H9 (cell line): ENCODE results near the gene PLAGL1. TPM values are rescaled to one million over a fixed set of nuclear protein-coding genes. Genes with fewer than 3 reads are reported as not detected.

ENCODE experiments used
- DNase-seq: peaks from one replicate; pipeline ENCODE4 v3.0.0-alpha.2; 2017
- H2AFZ ChIP-seq: one replicate; pipeline ENCODE4 v1.6.1; 2013; ENCODE audit warnings: mild to moderate bottlenecking, low read length, control low read depth, moderate library complexity
- H2AK5ac ChIP-seq: 2 replicates; pipeline ENCODE4 v1.6.1; 2013; ENCODE audit warnings: low read length, control low read depth, mixed read lengths; ENCODE audit not compliant: insufficient read length
- H2BK120ac ChIP-seq: one replicate; pipeline ENCODE4 v1.6.1; 2013; ENCODE audit warnings: low read depth, mild to moderate bottlenecking, low read length, control low read depth, inconsistent platforms; ENCODE audit not compliant: poor library complexity, severe bottlenecking
- H2BK12ac ChIP-seq: 2 replicates; pipeline ENCODE4 v1.6.1; 2013; ENCODE audit warnings: low read length, control low read depth, mixed read lengths, low read depth; ENCODE audit not compliant: insufficient read length
- H2BK15ac ChIP-seq: 2 replicates; pipeline ENCODE4 v1.6.1; 2013; ENCODE audit warnings: low read depth, low read length, control low read depth
- H2BK20ac ChIP-seq: one replicate; pipeline ENCODE4 v1.6.1; 2013; ENCODE audit warnings: low read depth, mild to moderate bottlenecking, low read length, control low read depth, inconsistent platforms; ENCODE audit not compliant: poor library complexity, severe bottlenecking
- H2BK5ac ChIP-seq: 2 replicates; pipeline ENCODE4 v1.6.1; 2013; ENCODE audit warnings: low read length, control low read depth, mixed read lengths; ENCODE audit not compliant: insufficient read length
- H3K14ac ChIP-seq: 2 replicates; pipeline ENCODE4 v1.6.1; 2013; ENCODE audit warnings: low read length, control low read depth; ENCODE audit not compliant: insufficient read depth
- H3K18ac ChIP-seq: 2 replicates; pipeline ENCODE4 v1.6.1; 2013; ENCODE audit warnings: low read depth, mild to moderate bottlenecking, mixed read lengths, low read length, control low read depth; ENCODE audit not compliant: insufficient read length
- H3K23ac ChIP-seq: 2 replicates; pipeline ENCODE4 v1.6.1; 2013; ENCODE audit warnings: low read length, control low read depth, mixed read lengths, low read depth; ENCODE audit not compliant: insufficient read length
- H3K23me2 ChIP-seq: 2 replicates; pipeline ENCODE4 v1.6.1; 2013; ENCODE audit warnings: low read depth, mild to moderate bottlenecking, mixed read lengths, low read length, control low read depth; ENCODE audit not compliant: insufficient read length, poor library complexity, severe bottlenecking
- H3K27ac ChIP-seq: 2 replicates; pipeline ENCODE4 v1.5.1; 2013; ENCODE audit warnings: low read length, control low read depth, mixed read lengths, low read depth; ENCODE audit not compliant: insufficient read length
- H3K27me3 ChIP-seq: 2 replicates; pipeline ENCODE4 v1.6.1; 2013; ENCODE audit warnings: low read length, control low read depth, inconsistent platforms; ENCODE audit not compliant: insufficient read depth
- H3K4ac ChIP-seq: 2 replicates; pipeline ENCODE4 v1.6.1; 2013; ENCODE audit warnings: low read depth, mild to moderate bottlenecking, control low read depth, inconsistent platforms, low read length, moderate library complexity
- H3K4me1 ChIP-seq: 2 replicates; pipeline ENCODE4 v1.6.1; 2013; ENCODE audit warnings: low read length, control low read depth, inconsistent platforms; ENCODE audit not compliant: insufficient read depth
- H3K4me2 ChIP-seq: 2 replicates; pipeline ENCODE4 v1.6.1; 2013; ENCODE audit warnings: low read length, control low read depth, mixed read lengths; ENCODE audit not compliant: insufficient read length, insufficient read depth
- H3K56ac ChIP-seq: 2 replicates; pipeline ENCODE4 v1.6.1; 2013; ENCODE audit warnings: low read depth, mild to moderate bottlenecking, mixed read lengths, low read length, control low read depth; ENCODE audit not compliant: insufficient read length
- H3K79me1 ChIP-seq: 2 replicates; pipeline ENCODE4 v1.6.1; 2013; ENCODE audit warnings: low read depth, mild to moderate bottlenecking, moderate library complexity, low read length, control low read depth, inconsistent platforms; ENCODE audit not compliant: insufficient read depth, poor library complexity, severe bottlenecking
- H3K79me2 ChIP-seq: 2 replicates; pipeline ENCODE4 v1.6.1; 2013; ENCODE audit warnings: low read length, control low read depth, inconsistent platforms; ENCODE audit not compliant: insufficient read depth
- H3K9ac ChIP-seq: 2 replicates; pipeline ENCODE4 v1.6.1; 2013; ENCODE audit warnings: low read length, control low read depth, mixed read lengths; ENCODE audit not compliant: insufficient read length; ENCODE audit errors: extremely low read depth
- H3K9me3 ChIP-seq: one replicate; pipeline ENCODE4 v1.6.1; 2013; ENCODE audit warnings: low read depth, low read length, inconsistent platforms; ENCODE audit not compliant: control insufficient read depth
- H3T11ph ChIP-seq: one replicate; pipeline ENCODE4 v1.6.1; 2013; ENCODE audit warnings: mild to moderate bottlenecking, low read length, control low read depth, inconsistent platforms
- H4K20me1 ChIP-seq: one replicate; pipeline ENCODE4 v1.6.1; 2013; ENCODE audit not compliant: control insufficient read depth, insufficient read length, insufficient read depth
- H4K5ac ChIP-seq: 2 replicates; pipeline ENCODE4 v1.6.1; 2013; ENCODE audit warnings: low read depth, mild to moderate bottlenecking, mixed read lengths, low read length, control low read depth; ENCODE audit not compliant: insufficient read length
- H4K8ac ChIP-seq: replicated peaks from 2 replicates; pipeline ENCODE4 v1.6.1; 2013; ENCODE audit warnings: low read length, control low read depth, mixed read lengths, low read depth; ENCODE audit not compliant: insufficient read length
- H4K91ac ChIP-seq: 2 replicates; pipeline ENCODE4 v1.6.1; 2013; ENCODE audit warnings: low read depth, mild to moderate bottlenecking, moderate library complexity, mixed read lengths, low read length, control low read depth; ENCODE audit not compliant: insufficient read length
- H3K27ac Mint-ChIP-seq, 3 experiments: 2 replicates in 2 of 3; 3 replicates in 1 of 3; pipeline ENCODE4 v1.8.0; 2020 to 2021; ENCODE audit warnings: mixed read lengths in 3 of 3, mild to moderate bottlenecking in 1 of 3, moderate library complexity in 1 of 3
- H3K27me3 Mint-ChIP-seq: 2 replicates; pipeline ENCODE4 v1.8.0; 2021; ENCODE audit warnings: low read depth, mild to moderate bottlenecking, moderate library complexity, mixed read lengths
- H3K36me3 Mint-ChIP-seq, 3 experiments: 2 replicates in 2 of 3; 3 replicates in 1 of 3; pipeline ENCODE4 v1.8.0; 2020 to 2021; ENCODE audit warnings: low read depth in 3 of 3, mixed read lengths in 3 of 3; ENCODE audit not compliant: insufficient read depth in 1 of 3
- H3K4me1 Mint-ChIP-seq, 2 experiments: 2 replicates each; pipeline ENCODE4 v1.8.0; 2020; ENCODE audit warnings: mixed read lengths in 2 of 2
- H3K4me3 Mint-ChIP-seq, 2 experiments: 2 replicates in 1 of 2; 3 replicates in 1 of 2; pipeline ENCODE4 v1.8.0; 2020 to 2021; ENCODE audit warnings: mild to moderate bottlenecking in 2 of 2, mixed read lengths in 2 of 2, moderate library complexity in 1 of 2
- H3K9me3 Mint-ChIP-seq, 2 experiments: 2 replicates in 1 of 2; 3 replicates in 1 of 2; pipeline ENCODE4 v1.8.0; 2020; ENCODE audit warnings: mild to moderate bottlenecking in 2 of 2, mixed read lengths in 2 of 2, moderate library complexity in 1 of 2
- CTCF ChIP-seq: fragments of 200-600 bp; sonication (generic); conservative IDR thresholded peaks from 3 replicates; pipeline ENCODE4 v1.8.0; 2021; ENCODE audit warnings: antibody characterized with exemption, mild to moderate bottlenecking
- WGBS: extraction: QIAGEN DNeasy Blood & Tissue Kit; methylation state at CpG from one replicate; pipeline ENCODE4 v1.1.7; 2013; ENCODE audit warnings: missing lambda C conversion rate, low lambda C conversion rate, mixed read lengths; ENCODE audit not compliant: insufficient read length; ENCODE audit errors: extremely low coverage; 5-methylcytosine and 5-hydroxymethylcytosine counted together
- total RNA-seq: library from RNA; stranded (reverse); gene quantifications from 2 replicates; pipeline ENCODE4 v1.2.1, GENCODE V29; 2021

The PLAGL1 gene
- total RNA-seq, 1 experiment from 2014 or later = 1.9 TPM

DNA sequence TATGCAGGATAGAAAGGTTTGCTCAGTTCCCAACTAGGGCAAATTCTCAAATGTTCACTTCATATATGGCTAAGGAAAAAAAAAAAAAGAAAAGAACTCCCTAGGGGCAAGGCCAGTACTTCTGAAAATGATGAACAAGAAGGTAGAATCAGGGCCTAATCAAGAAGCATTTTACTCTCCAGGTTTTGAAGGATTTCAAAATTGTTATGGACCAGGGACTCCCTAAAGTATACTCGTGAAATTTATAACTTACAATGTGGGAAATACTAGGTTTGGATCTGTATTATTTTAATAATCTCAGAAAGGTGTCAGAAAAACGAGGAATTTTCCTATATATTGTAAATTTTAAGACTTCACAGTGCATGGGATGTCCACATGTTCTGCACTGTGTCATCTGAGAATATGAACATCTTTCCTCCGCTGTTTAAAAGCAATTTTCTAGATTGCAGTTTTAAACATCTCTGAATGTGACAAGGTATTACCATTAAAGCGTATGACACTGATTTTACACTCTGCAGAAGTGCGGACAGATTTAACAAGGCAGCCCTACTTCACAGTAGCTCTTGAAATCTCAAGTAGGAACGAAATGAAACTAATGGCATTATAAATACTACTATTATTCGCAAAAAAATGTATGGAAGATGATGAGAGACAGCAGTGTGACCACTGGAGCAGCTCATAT is 14.0 kb downstream of the PLAGL1 start:
- Histone ChIP-seq H4K5ac (no peak overlapping the region), H3K79me1 (no peaks in the 10 kb centered on the region), H3K4me2 (no peak overlapping the region), H2BK15ac (no peak overlapping the region), H3K9ac (no peak overlapping the region), H4K91ac (no peak overlapping the region), H4K20me1 (no peaks in the 10 kb centered on the region), H3K18ac (no peak overlapping the region), H3K4ac (no peak overlapping the region), H2BK5ac (no peak overlapping the region), H4K8ac (no peak overlapping the region), H3K23ac (no peak overlapping the region), H2BK120ac (no peak overlapping the region), H3K23me2 (no peaks in the 10 kb centered on the region), H3T11ph (no peak overlapping the region), H2AK5ac (no peak overlapping the region), H3K4me1 (no peaks in the 10 kb centered on the region), H3K14ac (no peak overlapping the region), H3K9me3 (no peaks in the 10 kb centered on the region), H3K56ac (no peak overlapping the region), H3K27me3 (peaks cover 3% of the 10 kb centered on the region; the same call in 1 of the 2 replicates), H2BK20ac (no peak overlapping the region), H2BK12ac (no peak overlapping the region), H2AFZ (no peak overlapping the region), H3K79me2 (no peaks in the 10 kb centered on the region), H3K27ac (no peak overlapping the region)
- Mint-ChIP-seq H3K36me3 (peaks cover 2 to 5% (median 3%) of the 10 kb centered on the region in 3 experiments; a peak in 5 of 7 replicates), H3K4me1 (peaks cover 6% of the 10 kb centered on the region in 2 experiments), H3K4me3 (no peak overlapping the region), H3K27ac (no peak overlapping the region), H3K9me3 (peaks cover 6 to 7% of the 10 kb centered on the region in 2 experiments; a peak in 4 of 5 replicates), H3K27me3 (peaks cover 54% of the 10 kb centered on the region)
- DNase-seq = no peak
- TF ChIP-seq CTCF = no peak
- no CpG with 5 or more reads among the region's 7 CpGs for WGBS
